Stomach (tissue), 9 donors: Measurements from ENCODE around the gene F3. TPM values are rescaled to one million over a fixed set of nuclear protein-coding genes. Genes with fewer than 3 reads are reported as not detected.

Source experiments
- DNase-seq, 2 donors: peaks; one replicate each; pipeline versions ENCODE4 v3.0.0 to v3.0.0-alpha.2; 2013 to 2019
- H3K27ac ChIP-seq, 5 donors: fragments of 200-600 bp in 4 of 5; sonication (generic) in 4 of 5; one replicate each; pipeline ENCODE4 v1.5.1; 2013 to 2019; ENCODE audit warnings: mild to moderate bottlenecking in 1 of 5, moderate library complexity in 1 of 5
- H3K27me3 ChIP-seq, 3 donors: fragments of 200-600 bp; sonication (generic); one replicate each; pipeline ENCODE4 v1.5.1; 2017 to 2019; ENCODE audit warnings: mixed run types in 1 of 3
- H3K36me3 ChIP-seq, 4 donors: fragments of 200-600 bp; sonication (generic); 1 replicate in 3 of 4; 2 replicates in 1 of 4; pipeline ENCODE4 v1.5.1; 2016 to 2019
- H3K4me1 ChIP-seq, 4 donors: fragments of 200-600 bp; sonication (generic); one replicate each; pipeline ENCODE4 v1.5.1; 2016 to 2019
- H3K4me3 ChIP-seq, 4 donors: fragments of 200-600 bp; sonication (generic) in 3 of 4; one replicate each; pipeline ENCODE4 v1.5.1; 2016 to 2019; ENCODE audit warnings: mild to moderate bottlenecking in 1 of 4
- H3K9me3 ChIP-seq, 4 donors: fragments of 200-600 bp; sonication (generic); one replicate each; pipeline ENCODE4 v1.5.1; 2016 to 2019
- EP300 ChIP-seq: sonication (generic); formaldehyde crosslinking; IDR thresholded peaks from one replicate; pipeline ENCODE4 v1.6.1; 2017; ENCODE audit warnings: antibody characterized with exemption
- POLR2A ChIP-seq, 4 donors: fragments of 450-650 bp; IDR thresholded peaks; one replicate each; pipeline ENCODE4 v1.6.1; 2016; ENCODE audit warnings: antibody characterized with exemption in 4 of 4, control low read depth in 2 of 4, mild to moderate bottlenecking in 1 of 4, moderate library complexity in 1 of 4
- POLR2AphosphoS5 ChIP-seq, 3 donors: sonication (generic); formaldehyde crosslinking; IDR thresholded peaks; one replicate each; pipeline ENCODE4 v1.6.1; 2016; ENCODE audit warnings: antibody characterized with exemption in 3 of 3
- WGBS, 5 donors: extraction: QIAGEN DNeasy Blood & Tissue Kit in 3 of 5; methylation state at CpG; one replicate each; pipeline versions ENCODE4 v1.1.5 to v1.1.7; 2013 to 2018; 5-methylcytosine and 5-hydroxymethylcytosine counted together
- intact Hi-C: fragments of 100-400 bp; cut with DNase I; formaldehyde crosslinking; loops from one replicate; pipeline ENCODE4 v1.15.1; 2023; ENCODE audit warnings: low total_unique reads
- polyA plus RNA-seq, 3 donors: library from polyadenylated mRNA; stranded (reverse); fragments of 200-250 nt; gene quantifications; one replicate each; pipeline ENCODE4 v1.2.3, GENCODE V29; 2013
- total RNA-seq, 5 donors: library from RNA; depleted of rRNA; stranded (reverse); fragments of >200 nt; gene quantifications; one replicate each; pipeline versions ENCODE4 v1.1.0 to v1.2.3, GENCODE V29; 2014 to 2016
- TF ChIP-seq, protein P1 (sequence below), 7 experiments: fragments of 450-650 bp in 4 of 7; fragments of 200-600 bp in 3 of 7; sonication (generic) in 3 of 7; IDR thresholded peaks; one replicate each; pipeline ENCODE4 v1.5.1; 2016 to 2019; ENCODE audit warnings: antibody characterized with exemption in 7 of 7, control low read depth in 2 of 7, mild to moderate bottlenecking in 1 of 7
- donor health status: healthy with polysubstance abuse.
- donor health status: Bipolar disorder and iron deficiency.
- donor health status: healthy.

The F3 gene
- total and polyA plus RNA-seq, 8 donors: 36.6 to 206 (median 81.7) TPM

DNA sequence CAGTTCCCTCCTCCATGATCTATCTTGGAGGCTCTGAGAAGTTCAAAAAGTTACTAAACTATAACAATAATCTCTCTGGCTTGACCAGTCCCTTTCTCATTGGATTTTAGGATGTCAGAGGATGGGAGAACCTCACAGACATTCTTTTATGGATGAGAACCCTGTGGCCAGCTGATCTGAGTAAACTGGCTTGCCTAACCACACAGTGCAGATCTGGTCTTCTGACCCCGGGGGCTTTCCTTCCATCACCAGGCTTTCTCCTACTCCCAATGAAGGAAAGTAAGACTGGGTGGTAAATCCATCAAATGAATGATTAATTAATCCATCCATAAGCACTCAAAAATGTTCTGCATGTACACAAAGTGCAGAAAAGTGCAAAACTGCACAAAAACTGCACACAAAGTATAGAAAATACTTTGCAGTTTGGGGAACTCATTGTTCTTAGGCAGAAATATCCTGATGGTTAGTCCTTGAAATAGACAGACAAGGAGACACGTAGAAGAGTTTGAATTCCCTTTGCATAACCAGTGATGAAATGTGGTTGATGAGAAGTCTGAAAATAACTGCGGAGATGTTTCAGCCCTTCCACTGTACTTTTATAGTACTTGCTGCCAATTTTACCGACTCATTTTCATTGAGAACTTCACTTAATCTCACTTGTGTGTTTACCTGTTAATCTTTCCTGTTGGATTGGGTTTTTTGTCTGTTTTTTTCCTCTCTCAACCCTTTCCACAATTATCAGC lies 2.5 kb upstream of the F3 start:
- intact Hi-C loops: no loop called here
- WGBS, 5 donors: 44 to 72% (median 56%) methylated on average over 4 of the region's 4 CpGs
- peak overlapping the region in 4 of 5 donors; percentile 34 to 91 (median 78) for H3K27ac ChIP-seq

DNA sequence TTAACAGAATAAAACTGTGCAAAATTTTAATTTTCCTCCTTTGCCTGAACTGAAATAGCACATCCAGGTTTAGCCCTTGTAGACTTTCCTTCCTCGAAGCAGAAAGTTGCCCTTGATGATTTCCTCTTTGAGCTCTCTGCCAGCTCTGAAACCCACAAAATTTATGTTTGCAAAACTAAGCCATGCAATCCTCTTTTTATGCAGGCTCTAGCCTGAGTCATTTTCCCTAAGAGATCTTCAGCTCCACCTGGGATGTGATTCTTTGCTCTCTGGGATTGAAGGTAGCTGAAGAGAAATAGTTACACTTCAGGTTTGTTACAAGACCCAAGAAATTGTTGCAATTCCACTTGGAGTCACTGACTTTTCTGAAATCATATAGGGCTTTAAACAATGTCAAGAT lies 1.4 kb upstream of the F3 start:
- H3K9me3 ChIP-seq: no peaks in the 10 kb centered on the region
- no peaks in the 10 kb centered on the region for H3K27me3 ChIP-seq
- H3K4me1 ChIP-seq: peaks cover 23 to 61% (median 43%) of the 10 kb centered on the region in 4 donors
- TF ChIP-seq EP300 (no peak), POLR2AphosphoS5 (IDR thresholded peaks at IDR 0.05) (no peak), POLR2A (IDR thresholded peaks at IDR 0.05) (no peak)
- TF ChIP-seq, protein P1, sequence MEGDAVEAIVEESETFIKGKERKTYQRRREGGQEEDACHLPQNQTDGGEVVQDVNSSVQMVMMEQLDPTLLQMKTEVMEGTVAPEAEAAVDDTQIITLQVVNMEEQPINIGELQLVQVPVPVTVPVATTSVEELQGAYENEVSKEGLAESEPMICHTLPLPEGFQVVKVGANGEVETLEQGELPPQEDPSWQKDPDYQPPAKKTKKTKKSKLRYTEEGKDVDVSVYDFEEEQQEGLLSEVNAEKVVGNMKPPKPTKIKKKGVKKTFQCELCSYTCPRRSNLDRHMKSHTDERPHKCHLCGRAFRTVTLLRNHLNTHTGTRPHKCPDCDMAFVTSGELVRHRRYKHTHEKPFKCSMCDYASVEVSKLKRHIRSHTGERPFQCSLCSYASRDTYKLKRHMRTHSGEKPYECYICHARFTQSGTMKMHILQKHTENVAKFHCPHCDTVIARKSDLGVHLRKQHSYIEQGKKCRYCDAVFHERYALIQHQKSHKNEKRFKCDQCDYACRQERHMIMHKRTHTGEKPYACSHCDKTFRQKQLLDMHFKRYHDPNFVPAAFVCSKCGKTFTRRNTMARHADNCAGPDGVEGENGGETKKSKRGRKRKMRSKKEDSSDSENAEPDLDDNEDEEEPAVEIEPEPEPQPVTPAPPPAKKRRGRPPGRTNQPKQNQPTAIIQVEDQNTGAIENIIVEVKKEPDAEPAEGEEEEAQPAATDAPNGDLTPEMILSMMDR (IDR thresholded peaks at IDR 0.05): no peak
- DNase-seq: no peak
- WGBS, 5 donors: 3 to 20% (median 11%) methylated on average over 1 of the region's 1 CpG
- peak overlapping the region in 3 of 4 donors; percentile 54 to 80 (median 71) for H3K4me3 ChIP-seq
- H3K27ac ChIP-seq: peak overlapping the region in 4 of 5 donors; percentile 85 to 94 (median 92)
- intact Hi-C loops: no loop called here
- peaks cover 0 to 3% (median 0%) of the 10 kb centered on the region in 4 donors for H3K36me3 ChIP-seq

More for the DNA sequence above, 2.5 kb upstream of the F3 start:
- Histone ChIP-seq H3K27me3 (no peaks in the 10 kb centered on the region), H3K36me3 (no peaks in the 10 kb centered on the region), H3K4me1 (peaks cover 17 to 50% (median 35%) of the 10 kb centered on the region in 4 donors), H3K4me3 (no peak overlapping the region), H3K9me3 (no peaks in the 10 kb centered on the region)
- no peak for DNase-seq
- TF ChIP-seq POLR2AphosphoS5 (IDR thresholded peaks at IDR 0.05) (no peak), EP300 (no peak), POLR2A (IDR thresholded peaks at IDR 0.05) (no peak)
- TF ChIP-seq, protein P1 (IDR thresholded peaks at IDR 0.05): no peak

DNA sequence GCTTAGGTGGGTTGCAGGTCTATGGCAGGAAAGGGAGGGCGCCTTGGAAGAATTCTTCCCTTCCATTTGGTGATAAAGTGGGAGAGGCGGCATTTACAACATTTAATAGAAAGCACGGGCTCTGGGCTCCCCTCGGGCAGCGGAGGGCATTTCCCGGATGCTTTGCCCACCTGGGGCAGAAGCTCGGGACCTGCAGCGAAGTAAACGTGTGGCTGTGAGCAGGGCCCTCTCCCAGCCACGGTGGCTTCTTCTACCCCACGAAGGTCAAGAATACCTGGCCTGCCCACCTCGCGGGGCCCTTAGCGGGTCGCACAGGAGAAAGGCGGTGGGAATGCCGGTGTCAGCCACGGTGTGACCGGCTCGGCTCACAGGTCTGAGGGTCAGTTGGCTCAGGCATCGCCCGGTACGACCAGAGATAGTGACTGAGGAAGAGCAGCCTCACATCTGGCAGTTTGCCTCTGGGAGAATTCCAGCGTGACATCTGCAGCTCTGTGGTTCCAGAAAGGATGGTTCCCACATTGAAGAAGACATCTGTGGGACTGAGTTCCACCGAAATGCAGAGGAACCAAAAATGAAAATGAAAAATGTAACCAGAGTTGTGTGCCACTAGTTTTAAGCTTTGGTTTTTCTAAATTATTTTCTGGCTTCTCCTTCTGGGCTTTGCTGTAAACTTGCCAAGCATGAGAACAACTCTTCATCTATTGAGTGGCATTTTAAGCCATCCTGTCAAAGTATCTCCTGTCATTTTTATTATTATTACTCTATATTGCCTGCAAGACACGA lies 720 bp upstream of the F3 start:
- Histone ChIP-seq H3K36me3 (peaks cover 0 to 3% (median 0%) of the 10 kb centered on the region in 4 donors), H3K4me1 (peaks cover 26 to 68% (median 49%) of the 10 kb centered on the region in 4 donors), H3K27me3 (no peaks in the 10 kb centered on the region), H3K9me3 (no peaks in the 10 kb centered on the region), H3K27ac (peak overlapping the region; percentile 69 to 94 (median 91)), H3K4me3 (peak overlapping the region; percentile 54 to 84 (median 76))
- intact Hi-C loops: no loop called here
- WGBS, 5 donors: 1 to 5% (median 2%) methylated on average over 16 to 26 of the region's 26 CpGs
- TF ChIP-seq POLR2AphosphoS5 (IDR thresholded peaks at IDR 0.05): peak in 1 of 3 donors; percentile 14
- TF ChIP-seq POLR2A (IDR thresholded peaks at IDR 0.05): no peak
- peak; percentile 34 to 72 for DNase-seq

DNA sequence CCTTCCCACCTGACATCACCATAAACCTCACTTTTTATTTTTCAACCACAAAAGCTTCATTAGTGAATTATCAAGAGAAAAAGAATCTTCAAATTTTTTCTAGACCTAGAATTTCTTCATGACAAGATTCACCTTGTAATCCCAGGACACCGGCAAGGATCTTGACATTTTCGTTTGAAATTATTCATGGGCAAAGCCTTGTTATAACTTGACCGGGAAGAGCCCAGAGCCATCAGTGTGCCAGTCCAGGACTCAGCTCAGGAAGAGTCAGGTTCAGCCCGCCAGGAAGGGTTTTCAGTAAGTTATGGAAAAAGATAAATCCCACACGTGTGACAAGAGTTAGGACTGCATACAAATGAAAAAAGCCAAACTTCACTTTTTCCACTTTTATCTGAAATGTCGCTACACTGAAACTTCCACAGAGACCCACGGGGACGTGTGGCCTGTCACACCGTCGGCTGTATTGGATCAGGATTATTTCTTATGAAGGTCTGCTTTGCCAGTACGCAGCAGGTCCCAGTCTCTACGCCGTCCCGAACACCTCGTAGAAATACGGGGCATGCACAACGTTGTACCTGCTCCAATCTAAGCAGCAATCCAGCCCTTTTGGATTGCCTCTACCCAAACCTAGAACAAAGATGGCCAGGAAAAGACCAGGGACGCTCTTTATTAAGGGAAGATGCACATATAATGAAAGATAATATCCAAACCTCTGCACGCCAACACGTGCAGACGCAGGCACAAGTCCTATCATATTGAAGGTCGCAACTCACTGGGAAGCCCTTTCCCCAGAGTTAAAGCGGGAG lies 916 bp downstream of the F3 start:
- no peaks in the 10 kb centered on the region for H3K9me3 ChIP-seq
- TF ChIP-seq, protein P1 (IDR thresholded peaks at IDR 0.05): no peak
- no peak for TF ChIP-seq EP300
- no peak for TF ChIP-seq POLR2AphosphoS5 (IDR thresholded peaks at IDR 0.05)
- TF ChIP-seq POLR2A (IDR thresholded peaks at IDR 0.05): no peak
- intact Hi-C loops: no loop called here
- peaks cover 2 to 9% (median 8%) of the 10 kb centered on the region in 4 donors for H3K36me3 ChIP-seq
- peak in 1 of 2 donors; percentile 39 for DNase-seq
- H3K27me3 ChIP-seq: no peaks in the 10 kb centered on the region
- WGBS, 5 donors: 26 to 47% (median 28%) methylated on average over 23 of the region's 23 CpGs
- H3K4me1 ChIP-seq: peaks cover 26 to 82% (median 53%) of the 10 kb centered on the region in 4 donors
- H3K4me3 ChIP-seq: peak overlapping the region; percentile 54 to 84 (median 76)
- H3K27ac ChIP-seq: peak overlapping the region; percentile 85 to 94 (median 91)
